Hepatocyte (in vitro differentiated cells): ENCODE measurements around the gene NCBP2.

Experiments used
- EZH2 ChIP-seq: fragments of 200-600 bp; sonication (generic); IDR thresholded peaks from 2 replicates; pipeline ENCODE4 v1.6.1; 2016; ENCODE audit warnings: antibody characterized with exemption, mild to moderate bottlenecking, borderline replicate concordance
- TF ChIP-seq, protein P1 (sequence below): fragments of 200-600 bp; sonication (generic); IDR thresholded peaks from 2 replicates; pipeline ENCODE4 v1.5.1; 2016; ENCODE audit warnings: antibody characterized with exemption, mild to moderate bottlenecking; ENCODE audit not compliant: poor library complexity

DNA sequence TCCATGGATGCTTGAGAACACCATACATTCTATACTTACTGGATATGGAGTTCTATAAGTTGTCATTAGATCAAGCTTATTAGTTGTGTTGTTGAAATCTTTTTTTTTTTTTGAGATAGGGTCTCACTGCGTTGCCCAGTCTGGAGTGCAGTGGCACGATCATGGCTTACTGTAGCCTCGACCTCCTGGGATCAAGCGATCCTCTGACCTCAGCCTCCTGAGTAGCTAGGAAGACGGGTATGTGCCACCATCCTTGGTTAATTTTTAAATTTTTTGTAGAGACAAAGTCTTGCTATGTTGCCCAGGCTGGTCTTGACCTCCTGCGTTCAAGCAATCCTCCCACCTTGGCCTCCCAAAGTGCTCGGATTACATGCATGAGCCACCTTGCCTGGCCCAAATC lies 12.5 kb upstream of the NCBP2 start:
- TF ChIP-seq, protein P1, sequence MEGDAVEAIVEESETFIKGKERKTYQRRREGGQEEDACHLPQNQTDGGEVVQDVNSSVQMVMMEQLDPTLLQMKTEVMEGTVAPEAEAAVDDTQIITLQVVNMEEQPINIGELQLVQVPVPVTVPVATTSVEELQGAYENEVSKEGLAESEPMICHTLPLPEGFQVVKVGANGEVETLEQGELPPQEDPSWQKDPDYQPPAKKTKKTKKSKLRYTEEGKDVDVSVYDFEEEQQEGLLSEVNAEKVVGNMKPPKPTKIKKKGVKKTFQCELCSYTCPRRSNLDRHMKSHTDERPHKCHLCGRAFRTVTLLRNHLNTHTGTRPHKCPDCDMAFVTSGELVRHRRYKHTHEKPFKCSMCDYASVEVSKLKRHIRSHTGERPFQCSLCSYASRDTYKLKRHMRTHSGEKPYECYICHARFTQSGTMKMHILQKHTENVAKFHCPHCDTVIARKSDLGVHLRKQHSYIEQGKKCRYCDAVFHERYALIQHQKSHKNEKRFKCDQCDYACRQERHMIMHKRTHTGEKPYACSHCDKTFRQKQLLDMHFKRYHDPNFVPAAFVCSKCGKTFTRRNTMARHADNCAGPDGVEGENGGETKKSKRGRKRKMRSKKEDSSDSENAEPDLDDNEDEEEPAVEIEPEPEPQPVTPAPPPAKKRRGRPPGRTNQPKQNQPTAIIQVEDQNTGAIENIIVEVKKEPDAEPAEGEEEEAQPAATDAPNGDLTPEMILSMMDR, result no peak
- TF ChIP-seq EZH2, result no peak
